ENCODE data around the gene RNPEPL1. TPM values are rescaled to one million over a fixed set of nuclear protein-coding genes. Genes with fewer than 3 reads are reported as not detected.

RNPEPL1 gene
- total RNA-seq, 1 experiment from 2014 or later = 101 TPM

- Histone ChIP-seq H3K27me3 (ENCODE audit: insufficient read depth, low read depth) (no peaks in the 10 kb centered on the region), H3K36me3 (ENCODE audit: low read depth) (peaks cover 31% of the 10 kb centered on the region), H3K79me2 (ENCODE audit: low read depth) (peaks cover 78% of the 10 kb centered on the region), H3K9me2 (ENCODE audit: insufficient read depth) (no peaks in the 10 kb centered on the region), H3F3A (ENCODE audit: insufficient read depth, low read depth) (peaks cover 14% of the 10 kb centered on the region), H3K4me1 (replicated peaks; ENCODE audit: insufficient read depth) (peaks cover 15% of the 10 kb centered on the region), H3K4me3 (no peak overlapping the region), H3K4me2 (no peak overlapping the region), H2AFZ (no peak overlapping the region), H3K9me3 (ENCODE audit: insufficient read depth, low read depth) (no peaks in the 10 kb centered on the region), H3K27ac (no peak overlapping the region), H4K20me1 (ENCODE audit: insufficient read depth) (peaks cover 64% of the 10 kb centered on the region)
- no peak for DNase-seq
- intact Hi-C loops (cut with micrococcal nuclease; ENCODE audit: unreplicated experiment) = no loop called here
- BruUV-seq (replicated peaks) = no TSS peak
- ChIA-PET CTCF (interaction anchor here (0.6 kb wide), 1 partner anchor 285 kb away, joined by 3 read pairs; no protein-coding TSS in a partner anchor), POLR2A (ENCODE audit: unreplicated experiment) (no interaction called here)
- TF ChIP-seq, protein P1, sequence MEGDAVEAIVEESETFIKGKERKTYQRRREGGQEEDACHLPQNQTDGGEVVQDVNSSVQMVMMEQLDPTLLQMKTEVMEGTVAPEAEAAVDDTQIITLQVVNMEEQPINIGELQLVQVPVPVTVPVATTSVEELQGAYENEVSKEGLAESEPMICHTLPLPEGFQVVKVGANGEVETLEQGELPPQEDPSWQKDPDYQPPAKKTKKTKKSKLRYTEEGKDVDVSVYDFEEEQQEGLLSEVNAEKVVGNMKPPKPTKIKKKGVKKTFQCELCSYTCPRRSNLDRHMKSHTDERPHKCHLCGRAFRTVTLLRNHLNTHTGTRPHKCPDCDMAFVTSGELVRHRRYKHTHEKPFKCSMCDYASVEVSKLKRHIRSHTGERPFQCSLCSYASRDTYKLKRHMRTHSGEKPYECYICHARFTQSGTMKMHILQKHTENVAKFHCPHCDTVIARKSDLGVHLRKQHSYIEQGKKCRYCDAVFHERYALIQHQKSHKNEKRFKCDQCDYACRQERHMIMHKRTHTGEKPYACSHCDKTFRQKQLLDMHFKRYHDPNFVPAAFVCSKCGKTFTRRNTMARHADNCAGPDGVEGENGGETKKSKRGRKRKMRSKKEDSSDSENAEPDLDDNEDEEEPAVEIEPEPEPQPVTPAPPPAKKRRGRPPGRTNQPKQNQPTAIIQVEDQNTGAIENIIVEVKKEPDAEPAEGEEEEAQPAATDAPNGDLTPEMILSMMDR (conservative IDR thresholded peaks at IDR 0.05) = peak; percentile 59
- no peak for TF ChIP-seq EZH2 (IDR thresholded peaks at IDR 0.05; ENCODE audit: low read depth)
Observed at GRCh38 chr2:240556553-240557100, 11.7 kb upstream of the RNPEPL1 start.

DNA sequence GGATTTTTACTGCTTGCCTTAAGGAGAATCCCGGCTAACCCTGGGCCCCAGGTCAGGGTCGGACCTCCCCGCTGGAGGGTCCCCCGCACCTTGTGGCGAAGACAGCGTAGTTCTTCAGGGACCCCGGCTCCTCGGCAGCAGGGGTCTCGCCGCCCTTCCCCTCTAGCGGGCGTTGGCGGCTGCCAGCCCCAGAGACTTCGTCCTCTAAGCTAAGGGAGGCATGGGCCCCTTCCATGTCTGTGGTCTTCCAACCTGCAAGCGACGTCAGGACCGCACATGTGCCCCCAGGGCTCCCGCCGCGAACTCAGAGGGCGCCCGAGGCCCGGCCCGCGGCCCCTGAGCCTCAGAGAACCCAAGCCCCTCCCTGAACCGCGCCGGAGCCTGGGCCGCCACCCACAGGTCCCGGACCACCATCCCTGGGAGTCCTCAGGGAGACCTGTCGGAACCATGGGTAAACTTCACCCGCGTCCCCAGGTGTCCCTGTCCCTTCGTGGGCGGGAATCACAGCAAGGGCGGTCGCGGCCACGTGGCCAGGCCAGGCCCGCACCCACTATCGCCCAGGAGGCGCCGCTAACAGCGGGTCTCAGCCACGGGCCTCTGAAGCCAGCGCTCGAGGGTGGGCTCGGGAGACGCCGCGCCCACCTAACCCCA, 11.1 kb upstream of the RNPEPL1 start:
- no peak for DNase-seq
- Histone ChIP-seq H3K27me3 (ENCODE audit: insufficient read depth, low read depth) (no peaks in the 10 kb centered on the region), H3K4me2 (no peak overlapping the region), H3K79me2 (ENCODE audit: low read depth) (peaks cover 74% of the 10 kb centered on the region), H3K4me1 (replicated peaks; ENCODE audit: insufficient read depth) (peaks cover 21% of the 10 kb centered on the region), H3K36me3 (ENCODE audit: low read depth) (peaks cover 26% of the 10 kb centered on the region), H2AFZ (no peak overlapping the region), H3K9me3 (ENCODE audit: insufficient read depth, low read depth) (no peaks in the 10 kb centered on the region), H3K9me2 (ENCODE audit: insufficient read depth) (no peaks in the 10 kb centered on the region), H4K20me1 (ENCODE audit: insufficient read depth) (peaks cover 58% of the 10 kb centered on the region), H3F3A (ENCODE audit: insufficient read depth, low read depth) (peaks cover 14% of the 10 kb centered on the region), H3K27ac (no peak overlapping the region), H3K4me3 (no peak overlapping the region)
- CTCF ChIA-PET = no interaction called here
- no TSS peak for BruUV-seq (replicated peaks)
- TF ChIP-seq EZH2 (IDR thresholded peaks at IDR 0.05; ENCODE audit: low read depth) = no peak
- TF ChIP-seq, protein P1 (conservative IDR thresholded peaks at IDR 0.05) = no peak
- POLR2A ChIA-PET (ENCODE audit: unreplicated experiment) = no interaction called here
- intact Hi-C loops (cut with micrococcal nuclease; ENCODE audit: unreplicated experiment) = no loop called here

- Histone ChIP-seq H3K4me2 (peak within 1 kb of the TSS; percentile 90; the same call in 1 of the 2 replicates), H3K4me3 (peak within 1 kb of the TSS; percentile 75; the same call in 1 of the 2 replicates), H3K4me1 (replicated peaks; ENCODE audit: insufficient read depth) (peaks cover 26% of the 10 kb centered on the region), H3K9me2 (ENCODE audit: insufficient read depth) (no peaks in the 10 kb centered on the region), H4K20me1 (ENCODE audit: insufficient read depth) (peaks cover 58% of the 10 kb centered on the region), H2AFZ (no peak within 1 kb of the TSS), H3K79me2 (ENCODE audit: low read depth) (peaks cover 74% of the 10 kb centered on the region), H3F3A (ENCODE audit: insufficient read depth, low read depth) (peaks cover 17% of the 10 kb centered on the region), H3K27ac (no peak within 1 kb of the TSS), H3K9me3 (ENCODE audit: insufficient read depth, low read depth) (no peaks in the 10 kb centered on the region), H3K27me3 (ENCODE audit: insufficient read depth, low read depth) (no peaks in the 10 kb centered on the region), H3K36me3 (ENCODE audit: low read depth) (peaks cover 26% of the 10 kb centered on the region)
- no TSS peak for BruUV-seq (replicated peaks)
- intact Hi-C loops (cut with micrococcal nuclease; ENCODE audit: unreplicated experiment) = no loop called here
- no peak for TF ChIP-seq EZH2 (IDR thresholded peaks at IDR 0.05; ENCODE audit: low read depth)
- TF ChIP-seq, protein P1 (conservative IDR thresholded peaks at IDR 0.05) = no peak
- CTCF ChIA-PET = no interaction called here
- POLR2A ChIA-PET (ENCODE audit: unreplicated experiment) = no interaction called here
- DNase-seq = no peak
Observed at GRCh38 chr2:240557808-240558207, 10.5 kb upstream of the RNPEPL1 start, which contains the start of gene ANKMY1. Gene ANKMY1 (minus strand): TSS chr2:240557988. CDS start chr2:240557335, 653 bp downstream.
